ENCODE measurements around the gene PKD1.

DNA sequence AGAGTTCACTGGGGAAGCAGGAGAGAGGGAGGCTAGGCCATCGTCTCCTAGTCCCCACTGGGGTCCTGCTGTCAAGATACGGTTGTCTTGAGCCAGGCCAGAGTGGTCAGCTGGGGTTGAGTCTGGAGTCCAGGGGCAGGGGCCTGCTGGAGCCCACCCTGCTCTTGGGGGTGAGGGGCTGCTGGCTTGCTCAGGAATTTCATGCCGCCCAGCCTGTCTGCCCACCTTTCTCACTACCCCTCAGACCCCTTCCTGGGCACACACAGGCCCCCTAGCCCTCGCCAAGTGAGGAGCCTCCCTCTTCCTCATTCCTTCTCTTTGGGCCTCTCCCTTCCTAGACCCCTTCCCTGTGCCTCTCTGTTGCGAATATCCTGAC, 21.1 kb upstream of the PKD1 start:
- TF ChIP-seq SP1 (IDR thresholded peaks at IDR 0.05) (no peak), NFRKB (IDR thresholded peaks at IDR 0.05) (no peak), FOXA1 (IDR thresholded peaks at IDR 0.05) (no peak), FOXM1 (IDR thresholded peaks at IDR 0.05; ENCODE audit: borderline replicate concordance) (no peak)
